Astrocyte (in vitro differentiated cells and primary cell): ENCODE data around the gene BARHL2. TPM values are rescaled to one million over a fixed set of nuclear protein-coding genes. Genes with fewer than 3 reads are reported as not detected.

ENCODE experiments used
- DNase-seq: peaks from one replicate; pipeline ENCODE4 v3.0.0-alpha.2; 2010; ENCODE audit warnings: low read depth
- FAIRE-seq: peaks from 2 replicates; lab custom pipeline; 2011; peaks lifted over from hg19 to GRCh38; lab: Jason Lieb, UNC
- H2AFZ ChIP-seq: 2 replicates; pipeline ENCODE4 v1.6.0; 2012; ENCODE audit warnings: low read depth, low read length, inconsistent platforms
- H3K27ac ChIP-seq: 2 replicates; pipeline ENCODE4 v1.5.1; 2011; ENCODE audit warnings: low read depth, low read length, inconsistent platforms
- H3K27me3 ChIP-seq: 2 replicates; pipeline ENCODE4 v1.6.0; 2011; ENCODE audit warnings: low read length, inconsistent platforms; ENCODE audit not compliant: insufficient read depth
- H3K36me3 ChIP-seq: 2 replicates; pipeline ENCODE4 v1.5.1; 2011; ENCODE audit warnings: low read length, inconsistent platforms; ENCODE audit not compliant: insufficient read depth
- H3K4me1 ChIP-seq: 2 replicates; pipeline ENCODE4 v1.5.1; 2011; ENCODE audit warnings: low read length, inconsistent platforms; ENCODE audit not compliant: insufficient read depth
- H3K4me2 ChIP-seq: 2 replicates; pipeline ENCODE4 v1.6.0; 2012; ENCODE audit warnings: low read length, inconsistent platforms
- H3K4me3 ChIP-seq: 2 replicates; pipeline ENCODE4 v1.5.1; 2011; ENCODE audit warnings: low read depth, mild to moderate bottlenecking, low read length, inconsistent platforms; ENCODE audit not compliant: insufficient read depth
- H3K79me2 ChIP-seq: 2 replicates; pipeline ENCODE4 v1.6.0; 2012; ENCODE audit warnings: mild to moderate bottlenecking, low read length, inconsistent platforms; ENCODE audit not compliant: insufficient read depth
- H3K9ac ChIP-seq: 2 replicates; pipeline ENCODE4 v1.6.0; 2012; ENCODE audit warnings: mild to moderate bottlenecking, low read length, inconsistent platforms
- H3K9me3 ChIP-seq: 2 replicates; pipeline ENCODE4 v1.5.1; 2012; ENCODE audit warnings: low read depth, mild to moderate bottlenecking, low read length, inconsistent platforms; ENCODE audit not compliant: insufficient read depth
- H4K20me1 ChIP-seq: 2 replicates; pipeline ENCODE4 v1.6.0; 2012; ENCODE audit warnings: low read length, inconsistent platforms; ENCODE audit not compliant: insufficient read depth
- H3K27ac Mint-ChIP-seq: one replicate; pipeline ENCODE4 v1.8.0; 2021; ENCODE audit warnings: mild to moderate bottlenecking, mixed read lengths; ENCODE audit not compliant: unreplicated experiment
- H3K27me3 Mint-ChIP-seq: one replicate; pipeline ENCODE4 v1.8.0; 2021; ENCODE audit warnings: low read depth, mixed read lengths; ENCODE audit not compliant: unreplicated experiment
- H3K36me3 Mint-ChIP-seq: one replicate; pipeline ENCODE4 v1.8.0; 2021; ENCODE audit warnings: low read depth, mixed read lengths; ENCODE audit not compliant: unreplicated experiment
- H3K4me1 Mint-ChIP-seq: one replicate; pipeline ENCODE4 v1.8.0; 2021; ENCODE audit warnings: low read depth, mixed read lengths; ENCODE audit not compliant: unreplicated experiment
- H3K4me3 Mint-ChIP-seq: one replicate; pipeline ENCODE4 v1.8.0; 2021; ENCODE audit warnings: mild to moderate bottlenecking, moderate library complexity, mixed read lengths; ENCODE audit not compliant: unreplicated experiment
- H3K9me3 Mint-ChIP-seq: one replicate; pipeline ENCODE4 v1.8.0; 2021; ENCODE audit warnings: mild to moderate bottlenecking, mixed read lengths; ENCODE audit not compliant: unreplicated experiment
- EZH2 ChIP-seq: IDR thresholded peaks from 2 replicates; pipeline ENCODE4 v1.6.1; 2012; ENCODE audit warnings: mild to moderate bottlenecking, low read length, inconsistent platforms; ENCODE audit not compliant: insufficient read depth
- total RNA-seq: library from RNA; stranded (reverse); gene quantifications from 2 replicates; pipeline ENCODE4 v1.2.1, GENCODE V29; 2021
- TF ChIP-seq, protein P1 (sequence below): IDR thresholded peaks from 2 replicates; pipeline ENCODE4 v1.5.1; 2011; ENCODE audit warnings: low read depth, mild to moderate bottlenecking, inconsistent platforms, low read length, moderate library complexity; ENCODE audit not compliant: insufficient read depth

The BARHL2 gene
- total RNA-seq, 1 donor from 2014 or later: not detected

DNA sequence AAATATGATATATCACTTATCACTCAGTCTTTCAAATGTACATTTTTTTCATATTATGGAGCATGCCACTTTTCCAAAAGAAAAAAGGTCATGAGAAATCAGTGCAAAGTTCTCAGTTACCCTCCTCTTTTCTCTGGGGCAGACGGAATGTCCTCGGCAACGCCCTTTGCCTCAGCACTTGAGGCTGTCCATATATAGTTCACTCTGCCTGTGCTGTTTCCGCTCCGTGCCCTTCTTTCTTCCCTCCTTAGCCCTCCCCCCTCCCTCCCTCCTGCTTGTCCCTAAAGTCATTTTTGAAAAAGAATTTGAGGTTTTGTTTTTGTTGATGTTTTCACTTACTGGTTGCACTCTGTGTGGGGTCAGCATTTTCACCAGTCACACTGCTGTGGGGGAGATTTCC is 5.4 kb downstream of the BARHL2 start:
- Histone ChIP-seq H3K79me2 (no peaks in the 10 kb centered on the region), H4K20me1 (no peaks in the 10 kb centered on the region), H3K9me3 (no peaks in the 10 kb centered on the region), H3K4me2 (no peak overlapping the region), H3K9ac (no peak overlapping the region), H3K4me3 (no peak overlapping the region), H3K36me3 (no peaks in the 10 kb centered on the region), H3K27ac (no peak overlapping the region), H2AFZ (no peak overlapping the region), H3K27me3 (peaks cover 95% of the 10 kb centered on the region), H3K4me1 (no peaks in the 10 kb centered on the region)
- no peak for FAIRE-seq
- no peak overlapping the region for H3K4me3 Mint-ChIP-seq
- H3K9me3 Mint-ChIP-seq: peaks cover 4% of the 10 kb centered on the region
- H3K27me3 Mint-ChIP-seq: peaks cover 92% of the 10 kb centered on the region
- no peak overlapping the region for H3K27ac Mint-ChIP-seq
- peaks cover 3% of the 10 kb centered on the region for H3K4me1 Mint-ChIP-seq
- no peaks in the 10 kb centered on the region for H3K36me3 Mint-ChIP-seq
- no peak for DNase-seq
- no peak for TF ChIP-seq EZH2
- TF ChIP-seq, protein P1, sequence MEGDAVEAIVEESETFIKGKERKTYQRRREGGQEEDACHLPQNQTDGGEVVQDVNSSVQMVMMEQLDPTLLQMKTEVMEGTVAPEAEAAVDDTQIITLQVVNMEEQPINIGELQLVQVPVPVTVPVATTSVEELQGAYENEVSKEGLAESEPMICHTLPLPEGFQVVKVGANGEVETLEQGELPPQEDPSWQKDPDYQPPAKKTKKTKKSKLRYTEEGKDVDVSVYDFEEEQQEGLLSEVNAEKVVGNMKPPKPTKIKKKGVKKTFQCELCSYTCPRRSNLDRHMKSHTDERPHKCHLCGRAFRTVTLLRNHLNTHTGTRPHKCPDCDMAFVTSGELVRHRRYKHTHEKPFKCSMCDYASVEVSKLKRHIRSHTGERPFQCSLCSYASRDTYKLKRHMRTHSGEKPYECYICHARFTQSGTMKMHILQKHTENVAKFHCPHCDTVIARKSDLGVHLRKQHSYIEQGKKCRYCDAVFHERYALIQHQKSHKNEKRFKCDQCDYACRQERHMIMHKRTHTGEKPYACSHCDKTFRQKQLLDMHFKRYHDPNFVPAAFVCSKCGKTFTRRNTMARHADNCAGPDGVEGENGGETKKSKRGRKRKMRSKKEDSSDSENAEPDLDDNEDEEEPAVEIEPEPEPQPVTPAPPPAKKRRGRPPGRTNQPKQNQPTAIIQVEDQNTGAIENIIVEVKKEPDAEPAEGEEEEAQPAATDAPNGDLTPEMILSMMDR: no peak

DNA sequence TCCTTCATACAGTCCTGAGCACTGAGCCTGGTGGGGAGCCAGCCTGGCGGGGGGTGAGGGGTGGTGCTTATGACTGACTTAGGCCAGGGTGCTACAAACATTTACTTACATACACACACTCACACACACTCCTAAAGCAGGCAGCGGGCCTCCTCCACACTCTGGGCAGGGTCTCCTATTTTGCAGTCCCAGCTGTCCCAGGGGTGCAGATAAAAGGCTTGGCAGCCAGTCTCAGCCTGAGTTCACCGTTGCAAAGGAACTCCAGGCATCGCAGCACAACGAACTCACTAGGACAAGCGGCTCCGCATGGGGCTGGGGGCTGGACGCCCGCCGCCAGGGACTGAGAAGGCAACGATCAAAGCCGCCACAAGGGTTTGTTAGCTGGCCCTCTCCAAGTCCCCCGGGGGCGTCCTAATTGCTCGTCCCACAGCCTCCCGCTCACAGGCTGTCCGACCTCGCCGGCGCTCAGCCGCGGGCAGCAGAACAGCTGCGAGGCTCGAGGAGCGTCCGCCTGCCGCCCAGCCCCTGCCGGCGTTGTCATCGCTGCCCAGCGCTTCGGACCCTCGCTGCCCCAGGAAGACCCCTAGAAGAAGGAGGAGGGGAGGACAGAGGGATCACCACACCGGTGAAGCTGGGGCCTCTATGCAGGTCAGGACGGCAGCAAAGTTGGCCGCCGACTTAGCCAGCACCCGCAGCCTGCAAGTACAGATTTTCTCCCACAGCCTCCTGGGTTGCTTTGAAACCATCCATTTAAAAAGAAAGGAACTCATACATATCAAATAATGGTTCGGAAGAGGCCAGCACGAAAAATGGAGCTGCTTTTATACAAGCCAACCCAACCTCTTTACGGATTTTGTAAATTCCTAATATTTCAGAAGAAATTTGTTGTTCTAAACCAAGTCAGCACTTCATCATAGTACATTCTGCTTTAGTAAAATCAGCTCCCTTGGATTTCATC is 6.2 kb downstream of the BARHL2 start:
- Histone ChIP-seq H3K4me1 (no peaks in the 10 kb centered on the region), H3K27ac (no peak overlapping the region), H3K36me3 (no peaks in the 10 kb centered on the region), H3K4me3 (no peak overlapping the region), H3K27me3 (peaks cover 95% of the 10 kb centered on the region), H3K4me2 (no peak overlapping the region), H4K20me1 (no peaks in the 10 kb centered on the region), H2AFZ (no peak overlapping the region), H3K9me3 (no peaks in the 10 kb centered on the region), H3K9ac (no peak overlapping the region), H3K79me2 (no peaks in the 10 kb centered on the region)
- H3K36me3 Mint-ChIP-seq: no peaks in the 10 kb centered on the region
- no peak overlapping the region for H3K27ac Mint-ChIP-seq
- no peak overlapping the region for H3K4me3 Mint-ChIP-seq
- H3K9me3 Mint-ChIP-seq: peaks cover 4% of the 10 kb centered on the region
- H3K4me1 Mint-ChIP-seq: peaks cover 3% of the 10 kb centered on the region
- TF ChIP-seq, protein P1: no peak
- TF ChIP-seq EZH2: peak; percentile 74
- DNase-seq (no peak), FAIRE-seq (no peak)
- peaks cover 89% of the 10 kb centered on the region for H3K27me3 Mint-ChIP-seq

DNA sequence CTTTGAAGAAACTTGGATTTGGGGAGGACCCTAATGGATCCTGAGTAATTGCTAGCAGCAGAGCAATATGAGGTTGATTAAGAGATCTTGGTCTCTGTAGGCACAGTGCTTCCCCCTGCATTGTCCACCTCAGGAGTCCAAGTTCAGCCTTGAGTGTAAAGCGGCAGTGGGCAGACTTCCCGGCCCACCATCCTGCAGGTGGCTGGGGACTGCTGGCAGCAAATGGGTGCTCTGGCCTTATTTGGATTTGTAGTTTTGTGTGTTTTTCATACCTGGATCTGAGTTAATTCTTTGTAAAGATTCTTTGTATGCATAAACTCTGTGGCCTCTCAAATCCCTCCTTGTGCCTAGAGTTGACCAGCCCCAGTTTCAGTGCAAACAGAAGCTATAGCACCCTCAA is 7.6 kb downstream of the BARHL2 start:
- Histone ChIP-seq H3K4me1 (no peaks in the 10 kb centered on the region), H3K4me2 (no peak overlapping the region), H3K79me2 (no peaks in the 10 kb centered on the region), H3K27ac (no peak overlapping the region), H3K36me3 (no peaks in the 10 kb centered on the region), H4K20me1 (no peaks in the 10 kb centered on the region), H3K4me3 (no peak overlapping the region), H3K27me3 (peaks cover 92% of the 10 kb centered on the region), H3K9me3 (no peaks in the 10 kb centered on the region), H3K9ac (no peak overlapping the region), H2AFZ (no peak overlapping the region)
- H3K27me3 Mint-ChIP-seq: peaks cover 89% of the 10 kb centered on the region
- H3K4me1 Mint-ChIP-seq: peaks cover 3% of the 10 kb centered on the region
- DNase-seq: no peak
- FAIRE-seq: no peak
- H3K9me3 Mint-ChIP-seq: peaks cover 9% of the 10 kb centered on the region
- no peaks in the 10 kb centered on the region for H3K36me3 Mint-ChIP-seq
- no peak overlapping the region for H3K4me3 Mint-ChIP-seq
- no peak overlapping the region for H3K27ac Mint-ChIP-seq
- no peak for TF ChIP-seq EZH2
- TF ChIP-seq, protein P1: no peak
